GM12865 (cell line): ENCODE results near the gene ARAP3.

Experiments
- DNase-seq: peaks from one replicate; pipeline ENCODE4 v3.0.0; 2010; ENCODE audit warnings: low read depth
- H3K4me3 ChIP-seq: 2 replicates; pipeline ENCODE4 v1.5.1; 2011; ENCODE audit warnings: mild to moderate bottlenecking, low read depth, low read length, control low read depth
- CTCF ChIP-seq: IDR thresholded peaks from 2 replicates; pipeline ENCODE4 v1.5.1; 2011; ENCODE audit warnings: low read length, control low read depth, low read depth, inconsistent platforms; ENCODE audit not compliant: insufficient read depth; ENCODE audit errors: missing control alignments

Gene ARAP3

GRCh38 chr5:141701360-141702119 lies 19.5 kb upstream of the ARAP3 start:
- H3K4me3 ChIP-seq = peak overlapping the region; percentile 50
- peak; percentile 74 for DNase-seq
- TF ChIP-seq CTCF = no peak

- DNase-seq = no peak
- no peak for TF ChIP-seq CTCF
- no peak overlapping the region for H3K4me3 ChIP-seq
Observed at GRCh38 chr5:141697586-141697985, 15.6 kb upstream of the ARAP3 start.

GRCh38 chr5:141696431-141696830 lies 14.4 kb upstream of the ARAP3 start:
- H3K4me3 ChIP-seq = no peak overlapping the region
- TF ChIP-seq CTCF = no peak
- no peak for DNase-seq

- H3K4me3 ChIP-seq = no peak overlapping the region
- DNase-seq = no peak
Observed at GRCh38 chr5:141695627-141696215, 13.7 kb upstream of the ARAP3 start.

GRCh38 chr5:141694479-141694878 lies 12.4 kb upstream of the ARAP3 start:
- no peak for DNase-seq
- H3K4me3 ChIP-seq = no peak overlapping the region
- no peak for TF ChIP-seq CTCF

More at GRCh38 chr5:141695627-141696215, 13.7 kb upstream of the ARAP3 start:
- no peak for TF ChIP-seq CTCF

GRCh38 chr5:141692919-141693725 lies 11.1 kb upstream of the ARAP3 start:
- DNase-seq = peak; percentile 18
- TF ChIP-seq CTCF = no peak
- no peak overlapping the region for H3K4me3 ChIP-seq
